Measurements from ENCODE around the gene MEIOB. TPM values are rescaled to one million over a fixed set of nuclear protein-coding genes. Genes with fewer than 3 reads are reported as not detected.
A peak's percentile ranks its signal among the peaks of the same experiment; 100 is the strongest.

MEIOB gene
- polyA plus RNA-seq, 4 donors: 0.34 to 0.38 TPM; not detected in 2

GRCh38 chr16:1825381-1825863 is 46.5 kb downstream of the MEIOB start:
- H3K27ac ChIP-seq (ENCODE audit: low read depth in 1 of 3, low read length in 2 of 3): peak overlapping the region; percentile 78 to 83 (median 82)
- peaks cover 0 to 26% (median 0%) of the 10 kb centered on the region in 3 donors for H3K36me3 ChIP-seq (ENCODE audit: control insufficient read depth in 3 of 3, insufficient read depth in 2 of 3, low read depth in 1 of 3, low read length in 3 of 3)
- DNase-seq (peak in 1 of 2 donors; percentile 23), FAIRE-seq (no peak)
- peaks cover 2 to 18% (median 3%) of the 10 kb centered on the region in 3 donors for H3K4me1 ChIP-seq (ENCODE audit: control insufficient read depth in 3 of 3, insufficient read depth in 2 of 3, low read depth in 1 of 3, low read length in 2 of 3)
- peak overlapping the region in 2 of 3 donors; percentile 54 to 72 for H3K4me3 ChIP-seq (ENCODE audit: low read depth in 1 of 3, low read length in 3 of 3)
- no peaks in the 10 kb centered on the region for H3K27me3 ChIP-seq (ENCODE audit: control insufficient read depth in 3 of 3, insufficient read depth in 3 of 3, low read length in 3 of 3)
- 32 to 59% (median 33%) methylated on average over 15 of the region's 15 CpGs for WGBS, 3 donors
- no peaks in the 10 kb centered on the region for H3K9me3 ChIP-seq (ENCODE audit: control insufficient read depth in 2 of 2, insufficient read depth in 1 of 2, low read depth in 1 of 2, low read length in 1 of 2)

GRCh38 chr16:1823821-1824220 is 48.1 kb downstream of the MEIOB start:
- DNase-seq: peak; percentile 73 to 76
- H3K4me1 ChIP-seq (ENCODE audit: control insufficient read depth in 3 of 3, insufficient read depth in 2 of 3, low read depth in 1 of 3, low read length in 2 of 3): peaks cover 2 to 12% (median 3%) of the 10 kb centered on the region in 3 donors
- WGBS, 3 donors: 37 to 58% (median 50%) methylated on average over 9 of the region's 9 CpGs
- FAIRE-seq: no peak
- no peak overlapping the region for H3K27ac ChIP-seq (ENCODE audit: low read depth in 1 of 3, low read length in 2 of 3)
- no peak overlapping the region for H3K4me3 ChIP-seq (ENCODE audit: low read depth in 1 of 3, low read length in 3 of 3)
- peaks cover 0 to 42% (median 3%) of the 10 kb centered on the region in 3 donors for H3K36me3 ChIP-seq (ENCODE audit: control insufficient read depth in 3 of 3, insufficient read depth in 2 of 3, low read depth in 1 of 3, low read length in 3 of 3)
- H3K27me3 ChIP-seq (ENCODE audit: control insufficient read depth in 3 of 3, insufficient read depth in 3 of 3, low read length in 3 of 3): no peaks in the 10 kb centered on the region
- no peaks in the 10 kb centered on the region for H3K9me3 ChIP-seq (ENCODE audit: control insufficient read depth in 2 of 2, insufficient read depth in 1 of 2, low read depth in 1 of 2, low read length in 1 of 2)

GRCh38 chr16:1822801-1823200 is 49.2 kb downstream of the MEIOB start:
- FAIRE-seq (no peak), DNase-seq (no peak)
- H3K4me3 ChIP-seq (ENCODE audit: low read depth in 1 of 3, low read length in 3 of 3): no peak overlapping the region
- H3K9me3 ChIP-seq (ENCODE audit: control insufficient read depth in 2 of 2, insufficient read depth in 1 of 2, low read depth in 1 of 2, low read length in 1 of 2): no peaks in the 10 kb centered on the region
- no peaks in the 10 kb centered on the region for H3K27me3 ChIP-seq (ENCODE audit: control insufficient read depth in 3 of 3, insufficient read depth in 3 of 3, low read length in 3 of 3)
- WGBS, 3 donors: 91 to 95% (median 92%) methylated on average over 16 of the region's 16 CpGs
- peaks cover 2 to 52% (median 6%) of the 10 kb centered on the region in 3 donors for H3K36me3 ChIP-seq (ENCODE audit: control insufficient read depth in 3 of 3, insufficient read depth in 2 of 3, low read depth in 1 of 3, low read length in 3 of 3)
- H3K27ac ChIP-seq (ENCODE audit: low read depth in 1 of 3, low read length in 2 of 3): no peak overlapping the region
- peaks cover 2 to 12% (median 2%) of the 10 kb centered on the region in 3 donors for H3K4me1 ChIP-seq (ENCODE audit: control insufficient read depth in 3 of 3, insufficient read depth in 2 of 3, low read depth in 1 of 3, low read length in 2 of 3)

- DNase-seq: no peak
These were observed 49.9 kb downstream of the MEIOB start for GRCh38 chr16:1821861-1822611.

GRCh38 chr16:1820946-1821290 is 51.0 kb downstream of the MEIOB start:
- Histone ChIP-seq H3K36me3 (ENCODE audit: control insufficient read depth in 3 of 3, insufficient read depth in 2 of 3, low read depth in 1 of 3, low read length in 3 of 3) (peaks cover 6 to 71% (median 6%) of the 10 kb centered on the region in 3 donors), H3K27me3 (ENCODE audit: control insufficient read depth in 3 of 3, insufficient read depth in 3 of 3, low read length in 3 of 3) (no peaks in the 10 kb centered on the region), H3K4me3 (ENCODE audit: low read depth in 1 of 3, low read length in 3 of 3) (no peak overlapping the region), H3K9me3 (ENCODE audit: control insufficient read depth in 2 of 2, insufficient read depth in 1 of 2, low read depth in 1 of 2, low read length in 1 of 2) (no peaks in the 10 kb centered on the region), H3K4me1 (ENCODE audit: control insufficient read depth in 3 of 3, insufficient read depth in 2 of 3, low read depth in 1 of 3, low read length in 2 of 3) (peaks cover 0 to 12% (median 2%) of the 10 kb centered on the region in 3 donors), H3K27ac (ENCODE audit: low read depth in 1 of 3, low read length in 2 of 3) (no peak overlapping the region)
- WGBS, 3 donors: 91 to 95% (median 92%) methylated on average over 11 to 12 of the region's 12 CpGs
- DNase-seq: no peak
- no peak for FAIRE-seq

More at GRCh38 chr16:1821861-1822611, 49.9 kb downstream of the MEIOB start:
- no peak overlapping the region for H3K4me3 ChIP-seq (ENCODE audit: low read depth in 1 of 3, low read length in 3 of 3)
- H3K27me3 ChIP-seq (ENCODE audit: control insufficient read depth in 3 of 3, insufficient read depth in 3 of 3, low read length in 3 of 3): no peaks in the 10 kb centered on the region
- 92 to 94% (median 94%) methylated on average over 19 to 24 of the region's 24 CpGs for WGBS, 3 donors
- no peaks in the 10 kb centered on the region for H3K9me3 ChIP-seq (ENCODE audit: control insufficient read depth in 2 of 2, insufficient read depth in 1 of 2, low read depth in 1 of 2, low read length in 1 of 2)
- no peak for FAIRE-seq
- H3K36me3 ChIP-seq (ENCODE audit: control insufficient read depth in 3 of 3, insufficient read depth in 2 of 3, low read depth in 1 of 3, low read length in 3 of 3): peaks cover 2 to 60% (median 6%) of the 10 kb centered on the region in 3 donors
- H3K4me1 ChIP-seq (ENCODE audit: control insufficient read depth in 3 of 3, insufficient read depth in 2 of 3, low read depth in 1 of 3, low read length in 2 of 3): peaks cover 0 to 12% (median 2%) of the 10 kb centered on the region in 3 donors
- no peak overlapping the region for H3K27ac ChIP-seq (ENCODE audit: low read depth in 1 of 3, low read length in 2 of 3)

GRCh38 chr16:1820096-1820945 is 51.6 kb downstream of the MEIOB start:
- DNase-seq: no peak

GRCh38 chr16:1819611-1820010 is 52.4 kb downstream of the MEIOB start:
- FAIRE-seq (no peak), DNase-seq (no peak)
- Histone ChIP-seq H3K4me3 (ENCODE audit: low read depth in 1 of 3, low read length in 3 of 3) (no peak overlapping the region), H3K27me3 (ENCODE audit: control insufficient read depth in 3 of 3, insufficient read depth in 3 of 3, low read length in 3 of 3) (no peaks in the 10 kb centered on the region), H3K4me1 (ENCODE audit: control insufficient read depth in 3 of 3, insufficient read depth in 2 of 3, low read depth in 1 of 3, low read length in 2 of 3) (peaks cover 0 to under 1% (median 0%) of the 10 kb centered on the region in 3 donors), H3K36me3 (ENCODE audit: control insufficient read depth in 3 of 3, insufficient read depth in 2 of 3, low read depth in 1 of 3, low read length in 3 of 3) (peaks cover 6 to 81% (median 11%) of the 10 kb centered on the region in 3 donors), H3K27ac (ENCODE audit: low read depth in 1 of 3, low read length in 2 of 3) (no peak overlapping the region), H3K9me3 (ENCODE audit: control insufficient read depth in 2 of 2, insufficient read depth in 1 of 2, low read depth in 1 of 2, low read length in 1 of 2) (no peaks in the 10 kb centered on the region)
- WGBS, 3 donors: 93 to 96% (median 94%) methylated on average over 15 of the region's 15 CpGs

More at GRCh38 chr16:1820096-1820945, 51.6 kb downstream of the MEIOB start:
- Histone ChIP-seq H3K27ac (ENCODE audit: low read depth in 1 of 3, low read length in 2 of 3) (no peak overlapping the region), H3K36me3 (ENCODE audit: control insufficient read depth in 3 of 3, insufficient read depth in 2 of 3, low read depth in 1 of 3, low read length in 3 of 3) (peaks cover 6 to 77% (median 7%) of the 10 kb centered on the region in 3 donors), H3K9me3 (ENCODE audit: control insufficient read depth in 2 of 2, insufficient read depth in 1 of 2, low read depth in 1 of 2, low read length in 1 of 2) (no peaks in the 10 kb centered on the region), H3K4me3 (ENCODE audit: low read depth in 1 of 3, low read length in 3 of 3) (no peak overlapping the region), H3K4me1 (ENCODE audit: control insufficient read depth in 3 of 3, insufficient read depth in 2 of 3, low read depth in 1 of 3, low read length in 2 of 3) (peaks cover 0 to 7% (median 2%) of the 10 kb centered on the region in 3 donors), H3K27me3 (ENCODE audit: control insufficient read depth in 3 of 3, insufficient read depth in 3 of 3, low read length in 3 of 3) (no peaks in the 10 kb centered on the region)
- 81 to 85% (median 85%) methylated on average over 25 of the region's 25 CpGs for WGBS, 3 donors
- no peak for FAIRE-seq

- Histone ChIP-seq H3K9me3 (ENCODE audit: control insufficient read depth in 2 of 2, insufficient read depth in 1 of 2, low read depth in 1 of 2, low read length in 1 of 2) (no peaks in the 10 kb centered on the region), H3K36me3 (ENCODE audit: control insufficient read depth in 3 of 3, insufficient read depth in 2 of 3, low read depth in 1 of 3, low read length in 3 of 3) (peaks cover 6 to 82% (median 11%) of the 10 kb centered on the region in 3 donors), H3K4me1 (ENCODE audit: control insufficient read depth in 3 of 3, insufficient read depth in 2 of 3, low read depth in 1 of 3, low read length in 2 of 3) (no peaks in the 10 kb centered on the region), H3K4me3 (ENCODE audit: low read depth in 1 of 3, low read length in 3 of 3) (no peak overlapping the region), H3K27ac (ENCODE audit: low read depth in 1 of 3, low read length in 2 of 3) (no peak overlapping the region), H3K27me3 (ENCODE audit: control insufficient read depth in 3 of 3, insufficient read depth in 3 of 3, low read length in 3 of 3) (no peaks in the 10 kb centered on the region)
- no peak for FAIRE-seq
- WGBS, 3 donors: 94 to 95% (median 94%) methylated on average over 34 to 35 of the region's 35 CpGs
- no peak for DNase-seq
These were observed 53.0 kb downstream of the MEIOB start for GRCh38 chr16:1818873-1819525.

Measured in small intestine (tissue), 7 donors.